ENCODE results near the gene TSC22D2.

The TSC22D2 gene

GRCh38 chr3:150412561-150413231 is 4.6 kb downstream of the TSC22D2 start:
- no peak for DNase-seq

- DNase-seq = no peak
Measured at GRCh38 chr3:150414258-150414657, 6.2 kb downstream of the TSC22D2 start.

DNA sequence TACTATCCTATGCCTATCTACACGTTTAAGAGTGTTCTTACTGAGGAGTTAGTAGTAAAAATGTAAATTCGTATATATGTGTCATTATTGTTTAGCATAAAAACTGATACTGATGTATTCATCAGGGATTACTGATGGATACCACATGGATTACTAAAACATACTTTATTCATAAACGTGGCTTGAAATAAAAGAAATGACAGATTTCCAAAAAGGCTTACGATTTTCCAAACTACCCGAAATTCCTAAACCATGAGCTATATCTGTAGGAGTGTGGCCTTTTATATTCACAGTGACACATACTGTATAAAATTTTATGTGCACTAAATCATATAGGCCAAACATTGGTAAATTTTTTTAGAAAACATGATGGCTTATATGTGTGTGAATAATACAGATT is 6.9 kb downstream of the TSC22D2 start:
- DNase-seq = no peak

GRCh38 chr3:150419076-150419868 is 11.2 kb downstream of the TSC22D2 start:
- no peak for DNase-seq

DNA sequence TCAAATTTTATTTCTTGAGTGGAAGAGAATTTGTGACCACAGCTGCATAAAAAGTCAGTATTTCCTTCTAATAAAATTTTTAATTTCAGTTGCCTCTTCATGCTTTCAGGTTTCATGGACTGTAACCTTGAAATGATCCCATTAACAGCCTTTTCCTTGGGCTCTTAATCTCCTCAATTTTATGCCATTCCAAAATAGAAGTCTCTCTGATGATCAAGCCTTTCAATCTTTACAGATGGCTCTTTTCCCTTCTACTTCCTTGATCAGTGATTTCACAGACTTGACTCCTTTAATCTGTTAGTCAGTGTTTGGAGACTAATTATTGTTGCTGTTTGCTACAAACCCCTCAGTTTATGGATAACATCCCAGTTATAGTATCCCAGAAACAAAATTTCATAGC is 11.9 kb downstream of the TSC22D2 start:
- DNase-seq = no peak

DNA sequence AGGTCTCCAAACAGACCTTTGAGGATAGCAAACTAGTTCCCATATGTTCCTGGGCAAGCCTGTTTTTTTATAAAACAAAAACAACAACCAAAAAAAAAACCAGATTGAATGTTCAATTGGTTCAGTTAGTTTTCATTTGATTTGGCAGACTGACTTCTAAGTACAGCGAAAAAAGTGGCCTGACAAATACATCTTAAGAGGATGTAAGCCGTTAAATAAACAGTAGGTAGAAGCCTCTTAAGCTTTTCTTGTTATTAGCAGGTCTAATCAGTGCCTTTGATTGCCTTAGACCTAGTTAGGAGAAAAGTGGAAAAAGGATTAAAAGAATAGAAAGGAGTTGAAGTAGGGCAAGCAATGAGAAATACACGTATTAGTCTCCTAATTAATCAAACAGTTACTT is 13.2 kb downstream of the TSC22D2 start:
- DNase-seq = no peak

GRCh38 chr3:150421799-150422548 is 13.9 kb downstream of the TSC22D2 start:
- DNase-seq = no peak

DNA sequence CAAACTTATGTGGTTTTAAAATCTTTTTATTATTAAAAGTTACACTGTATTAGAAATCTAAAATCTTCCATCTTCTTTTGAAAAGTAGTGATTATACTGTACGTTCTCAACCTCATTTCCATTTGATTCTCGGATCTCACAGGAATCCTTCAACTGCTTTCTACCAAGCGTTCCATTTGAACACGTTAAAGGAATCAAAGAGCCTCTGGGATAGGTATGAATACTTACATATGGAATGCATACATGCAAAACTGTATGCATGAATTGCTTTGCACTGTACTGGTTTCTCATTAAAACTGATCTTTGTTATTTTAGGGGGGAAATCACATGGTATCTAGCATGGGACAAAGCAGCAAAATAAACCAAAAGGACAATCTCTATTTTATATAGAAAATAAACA is 14.8 kb downstream of the TSC22D2 start:
- no peak for DNase-seq

- no peak for DNase-seq
Measured at GRCh38 chr3:150423761-150424160, 15.7 kb downstream of the TSC22D2 start.

- DNase-seq = no peak
Measured at GRCh38 chr3:150426292-150426691, 18.2 kb downstream of the TSC22D2 start.

- no peak for DNase-seq
Measured at GRCh38 chr3:150428562-150428961, 20.5 kb downstream of the TSC22D2 start.

DNA sequence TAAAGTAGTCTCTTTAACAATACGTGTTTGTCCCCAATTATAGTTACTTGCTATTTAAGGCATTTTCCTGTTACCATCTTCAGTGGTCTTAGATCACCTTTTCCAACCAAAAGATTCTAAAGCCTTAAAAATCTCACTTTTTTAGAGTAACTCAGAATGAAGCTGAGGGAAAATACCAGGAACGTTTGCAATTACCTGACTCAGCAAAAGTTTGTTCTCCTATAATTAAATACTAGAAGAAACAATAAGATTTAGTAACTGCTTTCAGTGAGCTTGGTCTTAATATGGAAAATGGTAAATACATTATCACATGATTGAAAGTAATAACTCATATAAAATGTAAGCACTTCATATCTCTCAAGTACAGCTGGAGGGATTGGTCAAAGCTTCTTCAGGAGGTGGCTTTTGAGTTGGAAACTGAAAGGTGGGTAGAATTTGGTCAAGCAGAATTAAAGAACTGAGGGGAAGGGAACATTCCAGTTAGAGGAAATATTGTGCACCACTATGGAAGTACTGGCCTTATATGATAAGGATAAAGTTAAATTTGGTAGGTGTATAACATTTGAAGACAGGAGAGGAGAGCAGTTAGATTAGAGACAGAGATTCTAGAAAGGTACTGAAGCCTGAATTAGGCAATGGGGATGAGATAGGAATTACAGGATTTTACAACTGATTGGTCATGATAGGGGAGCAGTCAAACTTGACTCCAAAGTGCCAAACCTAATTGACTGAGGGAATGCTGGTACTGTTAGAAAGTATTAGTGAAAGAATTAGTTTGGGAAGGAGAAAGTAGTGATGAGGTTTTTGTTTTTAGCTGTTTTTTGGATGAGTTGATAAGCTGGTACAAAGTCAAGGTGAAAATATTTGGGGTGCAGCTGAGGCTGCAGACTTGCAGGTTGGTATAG is 21.9 kb downstream of the TSC22D2 start:
- DNase-seq = no peak

- DNase-seq = no peak
Measured at GRCh38 chr3:150433347-150433746, 25.2 kb downstream of the TSC22D2 start.

- no peak for DNase-seq
Measured at GRCh38 chr3:150434234-150434633, 26.1 kb downstream of the TSC22D2 start.

DNA sequence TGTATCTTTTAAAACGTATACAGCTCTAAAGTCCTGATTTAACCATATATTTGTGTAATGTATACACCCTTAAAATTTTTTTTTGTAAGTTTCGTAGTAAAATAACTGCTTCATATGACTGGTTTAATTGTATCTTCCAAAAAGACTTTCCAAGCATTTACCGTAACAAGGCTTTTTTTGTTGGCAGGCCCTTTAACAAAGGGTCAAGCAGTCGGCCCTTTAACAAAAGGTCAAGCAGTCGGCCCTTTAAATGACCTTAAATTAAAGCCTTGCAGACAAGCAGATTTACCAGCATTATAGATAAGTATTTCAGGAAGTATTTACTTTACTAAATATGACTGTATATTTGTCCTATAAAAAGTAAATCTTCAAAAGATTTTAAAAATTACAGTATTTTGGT is 28.1 kb downstream of the TSC22D2 start:
- no peak for DNase-seq

DNA sequence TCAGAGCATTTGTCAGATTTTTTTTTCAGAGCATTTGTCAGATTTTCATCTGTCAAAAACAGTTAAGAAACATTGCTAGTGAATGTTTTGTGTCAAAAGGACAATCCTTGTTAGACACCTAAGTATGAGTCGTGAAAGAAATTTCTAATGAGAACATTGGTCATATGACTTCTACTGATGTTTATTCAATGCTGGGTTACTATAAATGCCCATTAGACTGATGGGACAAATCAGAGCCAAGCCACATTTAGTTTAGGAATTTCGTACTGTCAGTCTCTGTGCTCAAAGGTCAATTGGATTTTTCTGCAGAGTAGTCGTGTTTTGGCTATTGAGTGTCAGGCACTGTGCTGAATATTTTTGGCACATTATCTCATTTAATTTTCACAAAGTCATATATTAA is 31.6 kb downstream of the TSC22D2 start:
- no peak for DNase-seq

GRCh38 chr3:150443331-150443741 is 35.2 kb downstream of the TSC22D2 start:
- no peak for DNase-seq

- no peak for DNase-seq
Measured at GRCh38 chr3:150444371-150444770, 36.3 kb downstream of the TSC22D2 start.

- DNase-seq = no peak
Measured at GRCh38 chr3:150446470-150446977, 38.4 kb downstream of the TSC22D2 start.

DNA sequence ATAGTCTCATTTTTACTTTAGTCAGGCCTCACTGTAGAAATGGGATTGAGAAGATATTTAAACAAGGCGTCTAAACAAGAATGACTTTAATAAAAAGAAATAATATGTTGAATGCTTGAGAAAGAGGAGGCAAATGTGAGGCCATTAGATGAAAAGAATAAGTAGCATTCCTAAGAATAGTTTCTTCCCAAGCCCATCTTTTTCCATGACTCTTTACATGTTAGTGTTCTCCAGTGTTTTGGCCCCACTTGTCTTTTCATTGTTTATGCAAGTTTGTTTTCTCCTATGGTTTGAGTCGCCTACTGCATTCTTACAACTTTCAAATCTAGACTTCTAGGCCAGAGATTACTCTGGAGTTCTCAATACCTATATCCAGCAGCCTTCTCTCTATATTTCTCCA is 39.0 kb downstream of the TSC22D2 start:
- DNase-seq = no peak

- DNase-seq = no peak
Measured at GRCh38 chr3:150447631-150448465, 39.8 kb downstream of the TSC22D2 start.

All from COR-L47 (cell line).